ENCODE data around the gene EVX2.

The EVX2 gene

DNA sequence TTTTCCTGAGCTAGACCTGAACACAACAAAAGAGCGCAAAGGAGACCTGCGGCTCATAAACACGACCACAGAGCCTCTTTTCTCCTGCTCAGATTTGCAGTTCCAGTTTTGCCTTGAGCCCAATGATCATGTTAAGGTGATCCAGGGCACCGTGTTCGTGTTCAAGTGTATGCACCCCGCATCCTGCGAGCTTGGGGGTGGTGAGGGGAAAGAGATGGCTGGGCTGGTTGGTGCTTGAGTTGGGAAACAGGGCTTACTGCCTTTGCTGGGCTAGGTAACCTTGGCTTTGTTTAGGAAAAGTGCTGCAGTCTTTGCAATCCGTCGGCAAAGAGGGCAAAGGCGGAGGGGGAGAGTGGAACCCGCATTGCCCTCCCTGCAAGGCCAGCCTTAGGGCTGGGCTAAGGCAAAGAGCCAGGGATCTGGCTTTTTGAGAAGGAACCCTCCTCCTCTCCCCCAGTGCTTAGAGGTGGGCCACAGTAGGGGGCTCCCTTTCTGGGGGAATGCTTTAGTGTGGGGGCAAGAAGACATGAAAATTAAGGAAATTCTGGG lies 34.1 kb upstream of the EVX2 start:
- CTCF ChIA-PET: interaction anchor here (0.9 to 1.7 kb wide), 3 partner anchors 9 to 1030 kb away, joined by 3 to 5 read pairs (median 4); no protein-coding TSS in a partner anchor
- TF ChIP-seq, protein P1, sequence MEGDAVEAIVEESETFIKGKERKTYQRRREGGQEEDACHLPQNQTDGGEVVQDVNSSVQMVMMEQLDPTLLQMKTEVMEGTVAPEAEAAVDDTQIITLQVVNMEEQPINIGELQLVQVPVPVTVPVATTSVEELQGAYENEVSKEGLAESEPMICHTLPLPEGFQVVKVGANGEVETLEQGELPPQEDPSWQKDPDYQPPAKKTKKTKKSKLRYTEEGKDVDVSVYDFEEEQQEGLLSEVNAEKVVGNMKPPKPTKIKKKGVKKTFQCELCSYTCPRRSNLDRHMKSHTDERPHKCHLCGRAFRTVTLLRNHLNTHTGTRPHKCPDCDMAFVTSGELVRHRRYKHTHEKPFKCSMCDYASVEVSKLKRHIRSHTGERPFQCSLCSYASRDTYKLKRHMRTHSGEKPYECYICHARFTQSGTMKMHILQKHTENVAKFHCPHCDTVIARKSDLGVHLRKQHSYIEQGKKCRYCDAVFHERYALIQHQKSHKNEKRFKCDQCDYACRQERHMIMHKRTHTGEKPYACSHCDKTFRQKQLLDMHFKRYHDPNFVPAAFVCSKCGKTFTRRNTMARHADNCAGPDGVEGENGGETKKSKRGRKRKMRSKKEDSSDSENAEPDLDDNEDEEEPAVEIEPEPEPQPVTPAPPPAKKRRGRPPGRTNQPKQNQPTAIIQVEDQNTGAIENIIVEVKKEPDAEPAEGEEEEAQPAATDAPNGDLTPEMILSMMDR (IDR thresholded peaks at IDR 0.05; ENCODE audit: control extremely low read depth, extremely low read depth, low read depth, missing control alignments): no peak
- POLR2A ChIA-PET: no interaction called here
- DNase-seq (ENCODE audit: extremely low spot score): no peak

GRCh38 chr2:176117162-176117822 lies 33.5 kb upstream of the EVX2 start:
- POLR2A ChIA-PET: no interaction called here
- DNase-seq (ENCODE audit: extremely low spot score): no peak
- TF ChIP-seq, protein P1 (IDR thresholded peaks at IDR 0.05; ENCODE audit: control extremely low read depth, extremely low read depth, low read depth, missing control alignments): no peak
- CTCF ChIA-PET: interaction anchor here (0.9 to 1.7 kb wide), 3 partner anchors 10 to 1031 kb away, joined by 3 to 5 read pairs (median 4); no protein-coding TSS in a partner anchor

DNA sequence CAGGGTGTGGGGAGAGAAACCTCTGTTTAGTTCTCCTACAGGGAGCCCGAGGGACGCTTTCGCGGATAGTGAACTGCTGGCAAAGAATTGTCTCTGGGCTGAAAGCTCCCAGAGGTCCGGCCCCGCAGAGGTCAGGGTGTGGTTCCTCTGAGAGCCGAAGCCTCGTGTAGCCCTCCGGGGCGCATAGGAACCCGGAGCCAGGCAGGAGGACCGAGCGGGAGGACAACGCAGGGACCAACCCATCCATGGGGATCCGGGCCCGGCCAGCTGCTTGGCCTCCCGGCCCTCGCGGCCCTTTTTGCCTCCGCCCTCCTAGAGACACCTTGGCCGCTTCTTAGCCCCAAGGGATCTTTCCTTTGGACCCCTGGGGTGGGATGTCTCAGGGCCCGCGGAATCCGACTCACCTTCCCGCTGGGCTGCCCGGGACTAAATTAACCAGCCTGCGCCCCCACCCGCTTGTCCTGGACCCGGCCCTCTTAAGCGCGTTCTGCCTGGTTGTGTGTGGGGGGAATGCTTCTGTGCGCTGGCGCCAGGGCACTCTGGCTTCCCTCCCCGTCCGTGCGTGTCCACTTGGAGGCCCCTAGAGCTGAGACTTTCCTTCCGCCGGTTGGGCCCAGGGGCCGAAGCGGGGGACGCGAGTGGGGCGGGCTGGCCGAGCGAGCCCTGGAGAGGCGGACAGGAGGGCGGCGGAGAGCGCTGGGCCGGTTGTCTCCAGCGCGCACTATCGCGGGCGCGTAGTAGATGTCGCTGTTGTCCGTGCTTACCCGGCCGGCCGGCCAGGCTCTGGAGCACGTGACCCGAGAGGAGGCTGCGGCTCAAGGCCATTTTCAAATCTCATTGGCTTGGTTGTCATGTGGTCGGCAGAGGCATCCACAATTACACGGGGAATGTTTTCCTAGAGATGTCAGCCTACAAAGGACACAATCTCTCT lies 32.4 kb upstream of the EVX2 start, which contains the start of gene HOXD10:
Gene HOXD10 (plus strand): TSS at position 896 of the 931 bp plus-strand sequence. CDS start 56 bp downstream, outside the sequence.
- ChIA-PET CTCF (no interaction called here), POLR2A (no interaction called here)
- TF ChIP-seq, protein P1 (IDR thresholded peaks at IDR 0.05; ENCODE audit: control extremely low read depth, extremely low read depth, low read depth, missing control alignments): no peak
- DNase-seq (ENCODE audit: extremely low spot score): no peak

DNA sequence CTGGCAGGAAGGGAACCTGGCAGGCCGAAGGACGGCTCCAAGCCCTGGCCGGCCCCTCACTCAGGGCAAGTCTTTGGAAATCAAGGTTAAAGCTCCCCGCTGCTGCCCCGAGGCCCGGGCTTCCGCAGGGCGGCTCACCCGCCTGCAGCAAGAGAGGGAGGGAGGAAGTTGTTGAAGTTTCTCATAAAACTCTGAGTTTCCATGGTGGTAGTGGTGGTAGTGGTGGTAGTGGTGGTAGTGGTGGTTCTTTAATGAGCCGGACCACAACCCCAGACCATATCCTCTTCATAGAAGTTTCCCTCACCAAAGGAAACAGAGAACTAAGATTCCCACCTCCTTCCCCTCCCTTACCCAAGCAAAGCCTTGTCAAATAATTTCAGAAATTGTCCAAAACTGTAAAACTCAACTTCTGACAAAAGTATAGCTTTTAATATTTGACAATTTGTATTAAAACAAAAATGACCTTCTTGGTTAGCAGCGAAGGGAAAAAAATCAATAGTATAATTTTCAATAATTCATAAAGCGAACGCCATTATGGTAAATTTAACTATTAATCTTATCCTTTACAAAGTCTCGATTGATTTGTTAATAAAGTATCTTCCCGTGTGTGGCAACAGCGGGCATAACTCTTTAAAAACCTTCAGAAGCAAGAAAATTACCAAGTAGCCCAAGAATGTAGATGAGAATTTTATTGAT lies 31.3 kb upstream of the EVX2 start:
- TF ChIP-seq, protein P1 (IDR thresholded peaks at IDR 0.05; ENCODE audit: control extremely low read depth, extremely low read depth, low read depth, missing control alignments): no peak
- no peak for DNase-seq (ENCODE audit: extremely low spot score)

GRCh38 chr2:176114120-176114929 lies 30.6 kb upstream of the EVX2 start:
- ChIA-PET CTCF (interaction anchor here (0.6 to 1.9 kb wide), 6 partner anchors 10 to 341 kb away, joined by 3 to 8 read pairs (median 4); no protein-coding TSS in a partner anchor), POLR2A (no interaction called here)
- TF ChIP-seq, protein P1 (IDR thresholded peaks at IDR 0.05; ENCODE audit: control extremely low read depth, extremely low read depth, low read depth, missing control alignments): no peak
- DNase-seq (ENCODE audit: extremely low spot score): no peak

More for the DNA sequence above, 31.3 kb upstream of the EVX2 start:
- ChIA-PET POLR2A (no interaction called here), CTCF (interaction anchor here (0.6 to 1.9 kb wide), 4 partner anchors 10 to 340 kb away, joined by 3 to 8 read pairs (median 4); no protein-coding TSS in a partner anchor)

Measured in GM10248 (cell line).